HepG2 (cell line): ENCODE measurements around the gene CDX2. TPM values are rescaled to one million over a fixed set of nuclear protein-coding genes. Genes with fewer than 3 reads are reported as not detected.

Experiments
- ARID4A ChIP-seq: sonication (generic); formaldehyde crosslinking; IDR thresholded peaks from 2 replicates; pipeline ENCODE4 v1.5.0; 2020; ENCODE audit warnings: mild to moderate bottlenecking, missing genetic modification reagents, borderline replicate concordance
- CREM ChIP-seq, 2 experiments: sonication (generic) in 1 of 2; formaldehyde crosslinking in 1 of 2; IDR thresholded peaks; 2 replicates each; pipeline versions ENCODE4 v1.4.0 to v1.6.1; 2016 to 2020; ENCODE audit warnings: antibody characterized with exemption in 1 of 2, mild to moderate bottlenecking in 1 of 2, missing genetic modification reagents in 1 of 2
- E2F2 ChIP-seq: sonication (generic); formaldehyde crosslinking; IDR thresholded peaks from 2 replicates; pipeline ENCODE4 v1.4.0; 2020; ENCODE audit warnings: missing genetic modification reagents, borderline replicate concordance
- MTA1 ChIP-seq: sonication (generic); formaldehyde crosslinking; IDR thresholded peaks from 2 replicates; pipeline ENCODE4 v1.4.0; 2020; ENCODE audit warnings: missing genetic modification reagents, mild to moderate bottlenecking, borderline replicate concordance
- PHF20 ChIP-seq: sonication (generic); formaldehyde crosslinking; IDR thresholded peaks from 2 replicates; pipeline ENCODE4 v1.5.0; 2020; ENCODE audit warnings: mild to moderate bottlenecking, missing genetic modification reagents
- RCOR2 ChIP-seq: IDR thresholded peaks from 2 replicates; pipeline ENCODE4 v1.6.1; 2016; ENCODE audit warnings: missing biosample characterization, missing genetic modification reagents
- SOX6 ChIP-seq, 2 experiments: fragments of 450-650 bp in 1 of 2; sonication (generic) in 1 of 2; formaldehyde crosslinking in 1 of 2; IDR thresholded peaks; 2 replicates each; pipeline versions ENCODE4 v1.4.0 to v1.6.1; 2017 to 2020; ENCODE audit warnings: antibody characterized with exemption in 1 of 2, mild to moderate bottlenecking in 1 of 2, missing genetic modification reagents in 1 of 2
- TRAFD1 ChIP-seq: sonication (generic); formaldehyde crosslinking; IDR thresholded peaks from 2 replicates; pipeline ENCODE4 v1.5.1; 2020; ENCODE audit warnings: missing genetic modification reagents, mild to moderate bottlenecking, borderline replicate concordance
- ZFYVE20 ChIP-seq: sonication (generic); formaldehyde crosslinking; IDR thresholded peaks from 2 replicates; pipeline ENCODE4 v1.8.0; 2023; ENCODE audit warnings: low read depth, mild to moderate bottlenecking, moderate library complexity, missing genetic modification reagents, borderline replicate concordance
- ZMYM4 ChIP-seq: sonication (generic); formaldehyde crosslinking; IDR thresholded peaks from 2 replicates; pipeline ENCODE4 v1.8.1; 2023; ENCODE audit warnings: mild to moderate bottlenecking, missing genetic modification reagents
- ZNF430 ChIP-seq: sonication (generic); formaldehyde crosslinking; IDR thresholded peaks from 2 replicates; pipeline ENCODE4 v1.9.0; 2021; ENCODE audit warnings: mild to moderate bottlenecking, missing genetic modification reagents
- ZNF776 ChIP-seq: sonication (generic); formaldehyde crosslinking; IDR thresholded peaks from 2 replicates; pipeline ENCODE4 v1.4.0; 2020; ENCODE audit warnings: mild to moderate bottlenecking, missing genetic modification reagents
- polyA plus RNA-seq, 8 experiments: library from polyadenylated mRNA; depleted of rRNA in 3 of 8; stranded (reverse) in 7 of 8; unstranded in 1 of 8; fragments of >200 nt; fragmentation: Illumina TruSeq in 4 of 8; extraction: Trizol in 4 of 8; gene quantifications; 2 replicates each; pipeline versions ENCODE4 v1.2.1 to v1.2.3, GENCODE V29; 2011 to 2016; ENCODE audit warnings: low read depth in 4 of 8, missing spikeins in 1 of 8, mixed read lengths in 1 of 8; ENCODE audit not compliant: insufficient read depth in 1 of 8
- total RNA-seq, 5 experiments: library from RNA; depleted of rRNA; stranded (reverse); fragments of >200 nt; fragmentation: Illumina TruSeq; extraction: Trizol; gene quantifications; 2 replicates each; pipeline ENCODE4 v1.2.3, GENCODE V29; 2016; ENCODE audit warnings: low read depth in 1 of 5
- TF ChIP-seq, protein P1 (sequence below): sonication (generic); formaldehyde crosslinking; conservative IDR thresholded peaks from 2 replicates; pipeline ENCODE4 v1.8.0; 2022; ENCODE audit warnings: missing genetic modification reagents

CDX2 gene
- total and polyA plus RNA-seq, 2 of the 13 experiments (the other 11 are each of a cell fraction or from before 2014, with no cell fraction given): 0.04 TPM; not detected in 1

- TF ChIP-seq ZNF776: peak; percentile 24; the same call in 1 of the 2 replicates
- no peak for TF ChIP-seq TRAFD1 (CRISPR knock-in tag)
- TF ChIP-seq ZNF430 (CRISPR knock-in tag): 0 out of 2 replicates have a peak, but pooled peaks have one; percentile 44
- TF ChIP-seq, protein P1, sequence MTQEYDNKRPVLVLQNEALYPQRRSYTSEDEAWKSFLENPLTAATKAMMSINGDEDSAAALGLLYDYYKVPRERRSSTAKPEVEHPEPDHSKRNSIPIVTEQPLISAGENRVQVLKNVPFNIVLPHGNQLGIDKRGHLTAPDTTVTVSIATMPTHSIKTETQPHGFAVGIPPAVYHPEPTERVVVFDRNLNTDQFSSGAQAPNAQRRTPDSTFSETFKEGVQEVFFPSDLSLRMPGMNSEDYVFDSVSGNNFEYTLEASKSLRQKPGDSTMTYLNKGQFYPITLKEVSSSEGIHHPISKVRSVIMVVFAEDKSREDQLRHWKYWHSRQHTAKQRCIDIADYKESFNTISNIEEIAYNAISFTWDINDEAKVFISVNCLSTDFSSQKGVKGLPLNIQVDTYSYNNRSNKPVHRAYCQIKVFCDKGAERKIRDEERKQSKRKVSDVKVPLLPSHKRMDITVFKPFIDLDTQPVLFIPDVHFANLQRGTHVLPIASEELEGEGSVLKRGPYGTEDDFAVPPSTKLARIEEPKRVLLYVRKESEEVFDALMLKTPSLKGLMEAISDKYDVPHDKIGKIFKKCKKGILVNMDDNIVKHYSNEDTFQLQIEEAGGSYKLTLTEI (CRISPR knock-in tag): no peak
- TF ChIP-seq CREM (IDR thresholded peaks at IDR 0.05): no peak
- no peak for TF ChIP-seq CREM (CRISPR knock-in tag; IDR thresholded peaks at IDR 0.05)
- peak; percentile 21; the same call in 1 of the 2 replicates for TF ChIP-seq MTA1 (CRISPR knock-in tag)
- no peak for TF ChIP-seq SOX6 (IDR thresholded peaks at IDR 0.05)
- TF ChIP-seq SOX6 (CRISPR knock-in tag; IDR thresholded peaks at IDR 0.05): 0 out of 2 replicates have a peak, but pooled peaks have one; percentile 13
- 0 out of 2 replicates have a peak, but pooled peaks have one; percentile 13 for TF ChIP-seq PHF20 (CRISPR knock-in tag)
- no peak for TF ChIP-seq E2F2
- no peak for TF ChIP-seq RCOR2 (CRISPR knock-in tag)
- TF ChIP-seq ZMYM4 (CRISPR knock-in tag): no peak
- 0 out of 2 replicates have a peak, but pooled peaks have one; percentile 37 for TF ChIP-seq ARID4A
- TF ChIP-seq ZFYVE20 (CRISPR knock-in tag): no peak
These were observed 616 bp downstream of the CDX2 start (continued) for GRCh38 chr13:27968316-27969081.
